GM21515 (cell line): Measurements from ENCODE around the gene SLC30A2.
"Not testable (repeated sequence)": the region's sequence is repeated elsewhere in the genome, so short reads cannot be mapped to it uniquely, and the experiment has no call there.

Source experiments
- ATAC-seq: cut with Tn5 transposase; IDR thresholded peaks from one replicate; pipeline ENCODE4 v1.9.1; 2021; ENCODE audit not compliant: unreplicated experiment

The SLC30A2 gene

GRCh38 chr1:26045722-26046245, at the start of gene SLC30A2:
Gene SLC30A2, minus strand, starts transcription at chr1:26046118. Its CDS starts 222 bp downstream, at chr1:26045896.
- no peak for ATAC-seq

GRCh38 chr1:26094677-26095383, 48.9 kb upstream of the SLC30A2 start:
- no peak for ATAC-seq

GRCh38 chr1:26094076-26094669, 48.3 kb upstream of the SLC30A2 start:
- ATAC-seq: no peak

GRCh38 chr1:26093569-26093968, 47.7 kb upstream of the SLC30A2 start:
- ATAC-seq: not testable (repeated sequence)

- no peak for ATAC-seq
Measured at GRCh38 chr1:26092422-26092821, 46.5 kb upstream of the SLC30A2 start.

GRCh38 chr1:26090893-26091292, 45.0 kb upstream of the SLC30A2 start:
- ATAC-seq: no peak

GRCh38 chr1:26089125-26089524, 43.2 kb upstream of the SLC30A2 start:
- ATAC-seq: no peak

GRCh38 chr1:26084844-26085243, 38.9 kb upstream of the SLC30A2 start:
- no peak for ATAC-seq

- ATAC-seq: no peak
Measured at GRCh38 chr1:26084091-26084561, 38.2 kb upstream of the SLC30A2 start.

- ATAC-seq: no peak
Measured at GRCh38 chr1:26083208-26083607, 37.3 kb upstream of the SLC30A2 start.

GRCh38 chr1:26082020-26082350, 36.1 kb upstream of the SLC30A2 start:
- no peak for ATAC-seq

- no peak for ATAC-seq
Measured at GRCh38 chr1:26081267-26082019, 35.5 kb upstream of the SLC30A2 start.

- no peak for ATAC-seq
Measured at GRCh38 chr1:26079960-26080814, 34.3 kb upstream of the SLC30A2 start.

- ATAC-seq: no peak
Measured at GRCh38 chr1:26079178-26079563, 33.3 kb upstream of the SLC30A2 start.

GRCh38 chr1:26078286-26079177, 32.6 kb upstream of the SLC30A2 start:
- ATAC-seq: no peak

- no peak for ATAC-seq
Measured at GRCh38 chr1:26077524-26077923, 31.6 kb upstream of the SLC30A2 start.

GRCh38 chr1:26075421-26076144, 29.7 kb upstream of the SLC30A2 start:
- ATAC-seq: no peak

- no peak for ATAC-seq
Measured at GRCh38 chr1:26072305-26072704, 26.4 kb upstream of the SLC30A2 start.

GRCh38 chr1:26070963-26071342, 25.0 kb upstream of the SLC30A2 start:
- no peak for ATAC-seq
